ENCODE results near the gene SMIM36. TPM values are rescaled to one million over a fixed set of nuclear protein-coding genes. Genes with fewer than 3 reads are reported as not detected.

The SMIM36 gene
- total and polyA plus RNA-seq, 2 of the 8 experiments (the other 6 are each of a cell fraction or from before 2014, with no cell fraction given): not detected

Small RNA genes within 50 kb of the gene (small RNA-seq; reads per million reads assigned to genes)
- not detected for gene RNU6-1249P (ENCODE audit: insufficient read depth)

Other genes starting within 250 kb of the SMIM36 start
- 0.38 and 0.60 TPM in 2 replicates for gene HLF, start 246.5 kb downstream of the SMIM36 start, total RNA-seq (2021; fragmentation: NEBNext Ultra II Directional; extraction: Animal tissue kit (Norgen Biotek cat#: 25700))
- gene HLF, start 246.5 kb downstream of the SMIM36 start, polyA plus RNA-seq (2011; rRNA removed): 0.36 and 0.39 TPM in 2 replicates
- gene MMD, start 89.6 kb downstream of the SMIM36 start, total RNA-seq (2021; fragmentation: NEBNext Ultra II Directional; extraction: Animal tissue kit (Norgen Biotek cat#: 25700)): 34.0 and 37.8 TPM in 2 replicates
- 22.1 and 28.2 TPM in 2 replicates for gene MMD, start 89.6 kb downstream of the SMIM36 start, polyA plus RNA-seq (2011; rRNA removed)
- 0.48 and 1.1 TPM in 2 replicates for gene TMEM100, start 211.4 kb upstream of the SMIM36 start, total RNA-seq (2021; fragmentation: NEBNext Ultra II Directional; extraction: Animal tissue kit (Norgen Biotek cat#: 25700))
- gene TMEM100, start 211.4 kb upstream of the SMIM36 start, polyA plus RNA-seq (2011; rRNA removed): 0.25 and 0.36 TPM in 2 replicates
- gene PCTP, start 239.6 kb upstream of the SMIM36 start, total RNA-seq (2021; fragmentation: NEBNext Ultra II Directional; extraction: Animal tissue kit (Norgen Biotek cat#: 25700)): 12.5 and 14.6 TPM in 2 replicates
- gene PCTP, start 239.6 kb upstream of the SMIM36 start, polyA plus RNA-seq (2011; rRNA removed): 11.2 and 14.1 TPM in 2 replicates

Measured in H1 (cell line).